ENCODE results near the gene ATP11A.
"Not testable (repeated sequence)": the region's sequence is repeated elsewhere in the genome, so short reads cannot be mapped to it uniquely, and the experiment has no call there.

- TF ChIP-seq, protein P1, sequence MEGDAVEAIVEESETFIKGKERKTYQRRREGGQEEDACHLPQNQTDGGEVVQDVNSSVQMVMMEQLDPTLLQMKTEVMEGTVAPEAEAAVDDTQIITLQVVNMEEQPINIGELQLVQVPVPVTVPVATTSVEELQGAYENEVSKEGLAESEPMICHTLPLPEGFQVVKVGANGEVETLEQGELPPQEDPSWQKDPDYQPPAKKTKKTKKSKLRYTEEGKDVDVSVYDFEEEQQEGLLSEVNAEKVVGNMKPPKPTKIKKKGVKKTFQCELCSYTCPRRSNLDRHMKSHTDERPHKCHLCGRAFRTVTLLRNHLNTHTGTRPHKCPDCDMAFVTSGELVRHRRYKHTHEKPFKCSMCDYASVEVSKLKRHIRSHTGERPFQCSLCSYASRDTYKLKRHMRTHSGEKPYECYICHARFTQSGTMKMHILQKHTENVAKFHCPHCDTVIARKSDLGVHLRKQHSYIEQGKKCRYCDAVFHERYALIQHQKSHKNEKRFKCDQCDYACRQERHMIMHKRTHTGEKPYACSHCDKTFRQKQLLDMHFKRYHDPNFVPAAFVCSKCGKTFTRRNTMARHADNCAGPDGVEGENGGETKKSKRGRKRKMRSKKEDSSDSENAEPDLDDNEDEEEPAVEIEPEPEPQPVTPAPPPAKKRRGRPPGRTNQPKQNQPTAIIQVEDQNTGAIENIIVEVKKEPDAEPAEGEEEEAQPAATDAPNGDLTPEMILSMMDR (IDR thresholded peaks at IDR 0.05; ENCODE audit: poor library complexity), result not testable (repeated sequence)
- not testable (repeated sequence) for TF ChIP-seq EZH2 (IDR thresholded peaks at IDR 0.05; ENCODE audit: borderline replicate concordance)
Observed at GRCh38 chr13:112677421-112677962, 12.3 kb upstream of the ATP11A start.
